NCI-H1436 (cell line): ENCODE results near the gene LYST.
"Not testable (repeated sequence)": the region's sequence is repeated elsewhere in the genome, so short reads cannot be mapped to it uniquely, and the experiment has no call there.

ENCODE experiments used
- DNase-seq: peaks from one replicate; lab custom pipeline; 2025; lab: John Stamatoyannopoulos, UW

LYST gene

GRCh38 chr1:235657747-235658526 is 208.8 kb downstream of the LYST start:
- DNase-seq = no peak

- no peak for DNase-seq
Measured at GRCh38 chr1:235657269-235657668, 209.4 kb downstream of the LYST start.

GRCh38 chr1:235652364-235652763 is 214.3 kb downstream of the LYST start:
- no peak for DNase-seq

- no peak for DNase-seq
Measured at GRCh38 chr1:235651170-235651806, 215.4 kb downstream of the LYST start.

- no peak for DNase-seq
Measured at GRCh38 chr1:235650341-235651169, 216.2 kb downstream of the LYST start.

DNA sequence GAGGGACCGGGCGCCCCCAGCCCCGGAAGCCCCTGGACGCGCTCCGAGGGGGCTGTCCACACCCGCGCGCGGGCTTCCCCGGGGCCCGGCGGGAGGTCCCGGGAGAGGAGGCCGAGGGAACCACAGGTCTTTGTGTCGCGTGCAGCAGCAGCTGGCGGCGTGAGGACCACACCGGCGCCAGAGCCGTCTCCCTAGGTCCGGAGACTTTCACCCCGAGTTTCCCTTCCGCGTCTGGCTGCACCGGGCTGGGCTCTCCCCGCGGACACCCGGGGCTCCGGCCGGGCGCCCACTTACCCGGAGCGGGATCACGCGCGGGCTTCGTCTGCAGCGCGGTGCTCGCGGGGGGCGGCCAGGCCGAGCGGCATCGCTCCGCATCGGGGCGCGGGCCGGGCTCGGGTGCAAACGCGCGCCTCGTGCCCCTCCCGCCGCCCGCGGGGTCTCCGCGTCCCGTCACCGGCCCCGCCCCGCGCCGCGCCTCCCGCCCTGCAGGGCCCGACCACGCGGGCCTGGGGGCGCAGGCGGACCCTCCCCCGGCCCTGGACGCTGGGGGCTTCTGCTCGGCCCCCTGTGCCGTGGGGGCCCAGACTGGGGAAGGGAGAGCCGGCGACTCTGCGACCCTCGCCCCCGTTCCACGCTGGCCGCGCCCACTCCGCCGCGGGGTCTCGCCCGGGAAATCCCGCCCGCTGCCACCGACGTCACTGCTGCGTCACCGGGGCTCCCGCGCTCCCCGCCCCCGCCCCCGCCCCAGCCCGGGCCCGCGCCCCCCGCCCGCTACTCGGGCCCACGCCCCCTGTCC is 217.1 kb downstream of the LYST start, which contains the start of gene GNG4:
TSS of gene GNG4 (minus strand) at position 417 of the 796 bp plus-strand sequence. CDS start 65,946 bp downstream, outside the sequence.
- DNase-seq = peak; percentile 80

DNA sequence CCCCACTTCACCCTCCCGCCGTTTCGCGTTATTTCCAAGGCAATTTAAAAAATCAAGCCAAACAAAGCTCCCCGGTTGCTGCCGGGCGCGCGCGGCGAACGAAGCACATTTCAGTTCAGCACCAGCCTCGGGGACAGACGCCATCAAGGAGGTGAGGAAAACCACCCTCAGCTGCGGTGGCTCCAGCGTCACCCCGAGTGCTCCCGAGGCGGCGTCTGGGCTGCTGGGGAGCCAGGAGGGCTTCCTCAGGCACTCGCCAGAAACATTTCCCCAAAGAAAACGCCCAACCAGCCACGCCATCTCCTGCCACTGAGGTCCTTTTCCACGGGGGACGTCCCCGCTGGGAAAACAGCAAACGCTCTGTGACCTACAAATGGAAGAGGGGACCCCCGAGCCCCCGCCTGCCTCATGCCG is 217.7 kb downstream of the LYST start:
- DNase-seq = peak; percentile 23

- peak; percentile 80 for DNase-seq
Measured at GRCh38 chr1:235648407-235648907, 218.2 kb downstream of the LYST start.

DNA sequence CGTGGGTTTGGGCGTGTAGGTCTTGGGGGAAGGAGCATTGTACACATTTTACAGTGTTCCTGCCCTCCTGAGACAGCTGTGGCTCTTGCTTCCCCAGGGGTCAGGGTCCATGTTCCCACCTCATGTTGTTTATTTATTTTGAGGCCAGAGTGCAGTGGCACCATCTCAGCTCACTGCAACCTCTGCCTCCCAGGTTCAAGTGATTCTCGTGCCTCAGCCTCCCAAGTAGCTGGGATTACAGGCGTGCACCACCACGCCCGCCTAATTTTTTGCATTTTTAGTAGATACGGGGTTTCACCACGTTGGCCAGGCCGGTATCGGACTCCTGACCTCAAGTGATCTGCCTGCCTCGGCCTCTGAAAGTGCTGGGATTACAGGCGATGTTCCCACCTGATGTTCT is 219.2 kb downstream of the LYST start:
- DNase-seq = not testable (repeated sequence)

GRCh38 chr1:235646463-235646862 is 220.2 kb downstream of the LYST start:
- DNase-seq = no peak

- no peak for DNase-seq
Measured at GRCh38 chr1:235644693-235645305, 221.9 kb downstream of the LYST start.

- DNase-seq = no peak
Measured at GRCh38 chr1:235643837-235644692, 222.6 kb downstream of the LYST start.

DNA sequence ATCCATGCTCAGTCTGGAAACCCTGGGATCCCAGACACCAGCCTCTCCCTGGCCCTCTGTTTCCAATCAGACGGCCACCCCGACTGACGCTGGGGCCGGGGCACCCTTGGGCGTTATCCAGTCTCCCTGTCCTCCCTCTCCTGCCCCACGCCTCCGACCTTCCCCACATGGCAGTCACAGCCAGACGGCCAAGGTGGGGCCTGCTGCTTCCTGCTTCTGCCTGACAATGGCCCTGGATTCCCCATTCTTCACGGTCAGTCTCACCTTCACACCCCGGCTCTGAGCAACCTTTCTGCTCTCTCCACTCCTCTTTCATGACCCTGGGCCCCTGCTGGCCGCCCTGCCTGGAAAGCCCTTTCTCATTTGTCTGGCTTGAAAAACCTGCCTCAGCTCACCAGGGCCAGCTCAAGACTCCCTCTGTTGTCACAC is 223.7 kb downstream of the LYST start:
- no peak for DNase-seq

GRCh38 chr1:235642011-235642942 is 224.4 kb downstream of the LYST start:
- DNase-seq = peak; percentile 53

GRCh38 chr1:235640580-235640979 is 226.1 kb downstream of the LYST start:
- DNase-seq = no peak

- no peak for DNase-seq
Measured at GRCh38 chr1:235639226-235640205, 227.2 kb downstream of the LYST start.

DNA sequence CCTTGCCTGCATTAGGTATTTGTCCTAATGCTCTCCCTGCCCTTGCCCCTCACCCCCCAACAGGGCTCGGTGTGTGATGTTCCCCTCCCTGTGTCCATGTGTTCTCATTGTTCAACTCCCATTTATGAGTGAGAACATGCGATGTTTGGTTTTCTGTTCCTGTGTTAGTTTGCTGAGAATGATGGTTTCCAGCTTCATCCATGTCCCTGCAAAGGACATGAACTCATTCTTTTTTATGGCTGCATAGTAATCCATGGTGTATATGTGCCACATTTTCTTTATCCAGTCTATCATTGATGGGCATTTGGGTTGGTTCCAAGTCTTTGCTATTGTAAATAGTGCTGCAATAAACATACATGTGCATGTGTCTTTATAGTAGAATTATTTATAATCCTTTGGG is 228.1 kb downstream of the LYST start:
- not testable (repeated sequence) for DNase-seq
